DMS153 treated with DMSO at 0.1 percent for 48 hours (cell line): ENCODE data around the gene TMUB2.
"Not testable (repeated sequence)": the region's sequence is repeated elsewhere in the genome, so short reads cannot be mapped to it uniquely, and the experiment has no call there.

Experiments
- DNase-seq: peaks from one replicate; lab custom pipeline; 2025; ENCODE audit not compliant: unreplicated experiment; lab: John Stamatoyannopoulos, UW

TMUB2 gene

GRCh38 chr17:44218344-44219107 lies 31.8 kb downstream of the TMUB2 start:
- peak; percentile 70 for DNase-seq

GRCh38 chr17:44219108-44219615 lies 32.4 kb downstream of the TMUB2 start:
- DNase-seq: peak; percentile 29

- peak; percentile 49 for DNase-seq
These were observed 32.9 kb downstream of the TMUB2 start, which contains the start of gene UBTF for GRCh38 chr17:44219616-44220212. TSS of gene UBTF (minus strand) at chr17:44219675. CDS start at chr17:44218229, 1,446 bp downstream.

GRCh38 chr17:44220213-44221083 lies 33.7 kb downstream of the TMUB2 start:
- DNase-seq: peak; percentile 27

GRCh38 chr17:44221084-44221861 lies 34.5 kb downstream of the TMUB2 start:
- DNase-seq: peak; percentile 46

GRCh38 chr17:44221862-44222111 lies 35.0 kb downstream of the TMUB2 start:
- DNase-seq: no peak

- DNase-seq: peak; percentile 47
These were observed 35.5 kb downstream of the TMUB2 start for GRCh38 chr17:44222112-44222869.

GRCh38 chr17:44223541-44224071 lies 36.8 kb downstream of the TMUB2 start:
- no peak for DNase-seq

- DNase-seq: no peak
These were observed 42.3 kb downstream of the TMUB2 start for GRCh38 chr17:44229090-44229489.

GRCh38 chr17:44230140-44230539 lies 43.4 kb downstream of the TMUB2 start:
- DNase-seq: no peak

GRCh38 chr17:44232061-44232460 lies 45.3 kb downstream of the TMUB2 start:
- no peak for DNase-seq

- no peak for DNase-seq
These were observed 46.8 kb downstream of the TMUB2 start for GRCh38 chr17:44233582-44233981.

- no peak for DNase-seq
These were observed 48.8 kb downstream of the TMUB2 start for GRCh38 chr17:44235583-44235936.

GRCh38 chr17:44236444-44236991 lies 49.7 kb downstream of the TMUB2 start:
- no peak for DNase-seq

- DNase-seq: not testable (repeated sequence)
These were observed 51.1 kb downstream of the TMUB2 start for GRCh38 chr17:44237886-44238285.

GRCh38 chr17:44241106-44241624 lies 54.4 kb downstream of the TMUB2 start:
- DNase-seq: no peak
